ENCODE measurements around the gene MT3.

DNA sequence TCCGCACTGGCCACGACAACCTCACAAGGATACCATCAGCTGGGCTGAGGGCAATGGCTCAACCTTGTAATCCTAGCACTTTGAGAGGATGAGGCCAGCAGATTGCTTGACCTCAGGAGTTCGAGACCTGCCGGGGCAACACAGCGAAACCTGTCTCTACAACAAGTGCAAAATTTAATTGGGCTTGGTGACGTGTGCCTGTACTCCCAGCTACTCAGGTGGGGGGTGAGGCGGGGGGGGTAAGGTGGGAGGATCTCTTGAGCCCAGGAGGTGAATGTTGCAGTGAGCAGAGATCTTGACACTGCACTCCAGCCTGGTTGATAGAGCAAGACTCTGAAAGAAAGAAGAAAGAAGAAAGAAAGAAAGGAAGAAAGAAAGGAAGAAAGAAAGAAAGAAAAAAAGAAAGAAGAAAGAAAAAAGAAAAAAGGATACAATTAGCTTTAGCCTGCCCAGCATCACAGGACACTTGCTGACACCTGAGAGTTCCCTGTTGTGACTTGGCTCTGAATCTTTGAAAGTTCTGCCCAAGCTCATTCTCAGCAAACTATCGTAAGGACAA, 31.1 kb downstream of the MT3 start:
- TF ChIP-seq EZH2 (IDR thresholded peaks at IDR 0.05; ENCODE audit: insufficient read depth, poor library complexity, severe bottlenecking): no peak
- no peak for TF ChIP-seq EZH2phosphoT487 (IDR thresholded peaks at IDR 0.05; ENCODE audit: insufficient read depth, low read depth)

Data from GM23248 (cell line).